HUES64 (cell line): ENCODE data around the gene FAM114A2.

ENCODE experiments used
- H3K27ac ChIP-seq: 2 replicates; pipeline ENCODE4 v1.7.0; 2013; ENCODE audit warnings: low read depth, low read length, inconsistent platforms
- H3K27me3 ChIP-seq: 2 replicates; pipeline ENCODE4 v1.6.1; 2013; ENCODE audit warnings: mild to moderate bottlenecking, low read length; ENCODE audit not compliant: insufficient read depth
- H3K36me3 ChIP-seq: 2 replicates; pipeline ENCODE4 v1.6.1; 2013; ENCODE audit warnings: mild to moderate bottlenecking, low read length; ENCODE audit not compliant: insufficient read depth
- H3K4me1 ChIP-seq: 2 replicates; pipeline ENCODE4 v1.6.1; 2013; ENCODE audit warnings: mild to moderate bottlenecking, low read length, moderate library complexity; ENCODE audit not compliant: insufficient read depth
- H3K4me3 ChIP-seq: 2 replicates; pipeline ENCODE4 v1.5.1; 2013; ENCODE audit warnings: mild to moderate bottlenecking, low read length, moderate library complexity
- H3K9ac ChIP-seq: 2 replicates; pipeline ENCODE4 v1.6.1; 2013; ENCODE audit warnings: mild to moderate bottlenecking, low read depth, low read length
- H3K9me3 ChIP-seq: 2 replicates; pipeline ENCODE4 v1.6.1; 2013; ENCODE audit warnings: low read depth, low read length; ENCODE audit not compliant: insufficient read depth
- WGBS: fragments of 150-250, 120-280 bp; methylation state at CpG from one replicate; pipeline ENCODE4 v1.1.7; 2013; ENCODE audit warnings: missing lambda C conversion rate; 5-methylcytosine and 5-hydroxymethylcytosine counted together

The FAM114A2 gene

GRCh38 chr5:153985498-153985897 lies 53.2 kb downstream of the FAM114A2 start:
- WGBS, result 79% methylated on average over 2 of the region's 3 CpGs
- Histone ChIP-seq H3K27ac (no peak overlapping the region), H3K9me3 (no peaks in the 10 kb centered on the region), H3K36me3 (no peaks in the 10 kb centered on the region), H3K4me1 (no peaks in the 10 kb centered on the region), H3K9ac (no peak overlapping the region), H3K27me3 (no peaks in the 10 kb centered on the region), H3K4me3 (no peak overlapping the region)

GRCh38 chr5:153983885-153984284 lies 54.8 kb downstream of the FAM114A2 start:
- Histone ChIP-seq H3K4me3 (no peak overlapping the region), H3K36me3 (no peaks in the 10 kb centered on the region), H3K4me1 (no peaks in the 10 kb centered on the region), H3K27me3 (no peaks in the 10 kb centered on the region), H3K9ac (no peak overlapping the region), H3K27ac (no peak overlapping the region), H3K9me3 (no peaks in the 10 kb centered on the region)
- WGBS, result 100% methylated on average over 1 of the region's 1 CpG

GRCh38 chr5:153981905-153982605 lies 56.7 kb downstream of the FAM114A2 start:
- Histone ChIP-seq H3K36me3 (no peaks in the 10 kb centered on the region), H3K27ac (no peak overlapping the region), H3K4me3 (no peak overlapping the region), H3K9me3 (no peaks in the 10 kb centered on the region), H3K9ac (no peak overlapping the region), H3K4me1 (no peaks in the 10 kb centered on the region), H3K27me3 (no peaks in the 10 kb centered on the region)
- WGBS, result 94% methylated on average over 3 of the region's 4 CpGs

DNA sequence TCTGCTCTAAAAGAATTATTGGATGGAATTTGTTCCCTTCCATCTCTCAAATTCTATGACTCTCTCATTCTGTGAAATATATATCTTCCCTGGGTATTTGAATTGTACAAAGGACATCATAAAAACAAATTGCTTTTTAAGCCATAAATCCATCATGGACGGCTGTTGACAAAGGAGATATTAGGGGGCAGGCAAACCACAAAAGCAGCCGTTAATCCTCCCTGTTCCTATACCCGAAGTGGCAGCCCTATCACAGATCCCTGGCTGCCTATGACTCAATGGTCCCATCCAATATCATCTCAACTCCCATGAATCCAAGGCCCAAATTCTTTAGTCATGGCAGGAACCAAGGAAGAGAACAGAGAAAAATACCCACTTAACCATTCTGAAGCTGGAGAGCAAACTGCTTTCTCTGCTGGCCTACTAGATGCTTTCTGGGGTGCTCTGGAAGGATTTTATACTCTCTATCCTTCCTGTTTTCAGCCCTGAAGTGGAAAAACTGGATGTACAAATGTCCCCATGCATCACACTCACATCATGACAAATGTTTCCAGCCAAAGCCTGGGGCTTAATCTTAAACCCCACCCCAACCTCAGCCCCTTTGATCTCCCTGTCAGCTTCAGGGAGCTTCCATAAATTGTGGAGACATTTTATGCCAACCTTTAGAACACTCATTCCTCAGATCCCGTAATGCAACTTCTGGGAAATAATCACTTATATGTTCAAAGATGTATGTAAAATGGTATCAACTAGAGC lies 59.5 kb downstream of the FAM114A2 start:
- Histone ChIP-seq H3K9ac (no peak overlapping the region), H3K4me3 (no peak overlapping the region), H3K36me3 (no peaks in the 10 kb centered on the region), H3K27me3 (no peaks in the 10 kb centered on the region), H3K9me3 (no peaks in the 10 kb centered on the region), H3K4me1 (no peaks in the 10 kb centered on the region), H3K27ac (no peak overlapping the region)
- 87% methylated on average over 3 of the region's 4 CpGs for WGBS

- H3K4me3 ChIP-seq, result no peak overlapping the region
- H3K36me3 ChIP-seq, result no peaks in the 10 kb centered on the region
- H3K9me3 ChIP-seq, result no peaks in the 10 kb centered on the region
- H3K27ac ChIP-seq, result no peak overlapping the region
- no peaks in the 10 kb centered on the region for H3K27me3 ChIP-seq
- H3K9ac ChIP-seq, result no peak overlapping the region
- H3K4me1 ChIP-seq, result no peaks in the 10 kb centered on the region
These were observed 63.9 kb downstream of the FAM114A2 start for GRCh38 chr5:153974813-153975163.

DNA sequence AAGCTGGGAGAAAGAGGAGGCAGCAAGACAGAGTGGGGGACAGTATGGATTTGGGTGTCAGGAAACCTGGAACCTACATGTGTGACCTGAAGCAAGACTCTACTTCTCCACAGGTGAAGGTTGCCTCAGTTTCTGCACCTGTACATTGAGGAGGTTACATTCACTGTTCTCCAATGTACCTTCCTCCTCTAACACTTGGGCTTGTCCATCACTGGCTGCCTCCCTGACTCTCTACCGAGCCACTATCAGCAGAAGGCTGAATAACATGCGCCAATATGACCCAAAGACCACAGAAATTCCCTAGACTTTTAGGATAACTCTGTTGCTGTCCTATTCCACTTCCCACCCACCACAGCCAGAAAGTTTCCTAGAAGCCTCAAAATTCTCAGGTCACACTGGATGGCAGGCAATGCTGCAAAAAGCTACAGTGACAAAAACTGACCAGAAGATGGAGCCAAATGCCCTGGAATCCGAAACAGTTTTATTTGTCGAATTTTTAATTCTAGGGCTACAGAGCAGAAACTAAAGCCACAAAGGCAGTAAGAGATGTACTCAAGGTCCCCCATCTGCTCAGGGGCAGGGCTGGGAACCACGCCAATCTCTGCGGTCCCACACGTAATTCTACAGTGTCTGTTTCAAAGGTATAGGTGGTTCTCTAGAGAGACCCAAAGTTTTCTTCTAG lies 64.4 kb downstream of the FAM114A2 start:
- Histone ChIP-seq H3K36me3 (no peaks in the 10 kb centered on the region), H3K9ac (no peak overlapping the region), H3K27ac (no peak overlapping the region), H3K27me3 (no peaks in the 10 kb centered on the region), H3K4me3 (no peak overlapping the region), H3K4me1 (no peaks in the 10 kb centered on the region), H3K9me3 (no peaks in the 10 kb centered on the region)
- WGBS, result 51% methylated on average over 7 of the region's 7 CpGs

GRCh38 chr5:153972240-153972639 lies 66.5 kb downstream of the FAM114A2 start:
- no peak overlapping the region for H3K9ac ChIP-seq
- WGBS, result 80% methylated on average over 2 of the region's 2 CpGs
- no peak overlapping the region for H3K27ac ChIP-seq
- no peaks in the 10 kb centered on the region for H3K9me3 ChIP-seq
- H3K27me3 ChIP-seq, result no peaks in the 10 kb centered on the region
- H3K36me3 ChIP-seq, result no peaks in the 10 kb centered on the region
- no peaks in the 10 kb centered on the region for H3K4me1 ChIP-seq
- no peak overlapping the region for H3K4me3 ChIP-seq

GRCh38 chr5:153970496-153970895 lies 68.2 kb downstream of the FAM114A2 start:
- no peak overlapping the region for H3K4me3 ChIP-seq
- no peak overlapping the region for H3K27ac ChIP-seq
- H3K9me3 ChIP-seq, result no peaks in the 10 kb centered on the region
- H3K4me1 ChIP-seq, result no peaks in the 10 kb centered on the region
- H3K9ac ChIP-seq, result no peak overlapping the region
- H3K27me3 ChIP-seq, result no peaks in the 10 kb centered on the region
- 87% methylated on average over 3 of the region's 3 CpGs for WGBS
- H3K36me3 ChIP-seq, result no peaks in the 10 kb centered on the region

GRCh38 chr5:153969563-153969895 lies 69.2 kb downstream of the FAM114A2 start:
- WGBS, result 92% methylated on average over 3 of the region's 3 CpGs
- H3K36me3 ChIP-seq, result no peaks in the 10 kb centered on the region
- peaks cover 4% of the 10 kb centered on the region for H3K4me1 ChIP-seq

GRCh38 chr5:153968761-153969562 lies 69.7 kb downstream of the FAM114A2 start:
- Histone ChIP-seq H3K4me1 (peaks cover 9% of the 10 kb centered on the region), H3K4me3 (no peak overlapping the region), H3K27ac (no peak overlapping the region), H3K9me3 (no peaks in the 10 kb centered on the region), H3K9ac (no peak overlapping the region), H3K36me3 (no peaks in the 10 kb centered on the region), H3K27me3 (no peaks in the 10 kb centered on the region)
- 82% methylated on average over 10 of the region's 10 CpGs for WGBS

More at GRCh38 chr5:153969563-153969895, 69.2 kb downstream of the FAM114A2 start:
- Histone ChIP-seq H3K9ac (no peak overlapping the region), H3K27me3 (no peaks in the 10 kb centered on the region), H3K4me3 (no peak overlapping the region), H3K9me3 (no peaks in the 10 kb centered on the region), H3K27ac (no peak overlapping the region)
